ENCODE data around the gene METRN.

Gene METRN

GRCh38 chr16:678209-678857, 36.6 kb upstream of the METRN start (continued):
- 0 out of 2 replicates have a peak, but pooled peaks have one; percentile 30 for TF ChIP-seq SCRT2 (tag by site-specific recombination; IDR thresholded peaks at IDR 0.05)

- peaks cover 14% of the 10 kb centered on the region; the same call in 1 of the 2 replicates for H3K4me1 ChIP-seq (ENCODE audit: control insufficient read depth, insufficient read depth, low read length)
- ChIA-PET CTCF (interaction anchor here (1.7 kb wide), 1 partner anchor 11 kb away, joined by 4 read pairs; the partner anchor contains the start of gene RHOT2), POLR2A (interaction anchor here (0.6 to 5.4 kb wide), 8 partner anchors 9 to 1027 kb away, joined by 3 to 57 read pairs (median 4); partner anchors contain the start of genes ANTKMT, CHTF18, MAPK8IP3 and RHOT2)
- peak overlapping the region; percentile 79 for H3K27ac ChIP-seq (ENCODE audit: extremely low read depth, low read depth, low read length)
- H3K9me3 ChIP-seq (ENCODE audit: control insufficient read depth, insufficient read depth, low read depth, low read length) = no peaks in the 10 kb centered on the region
- peak overlapping the region; percentile 26 for H3K4me3 ChIP-seq (ENCODE audit: low read depth, low read length)
- peaks cover 3 to 39% of the 10 kb centered on the region in 2 experiments; a peak in 1 of 3 replicates for H3K36me3 ChIP-seq (ENCODE audit: control insufficient read depth in 2 of 2, insufficient read depth in 1 of 2, low read length in 2 of 2)
- TF ChIP-seq KLF8 (tag by site-specific recombination; IDR thresholded peaks at IDR 0.05) = peak; percentile 89
- TF ChIP-seq PRDM10 (tag by site-specific recombination; IDR thresholded peaks at IDR 0.05) = 0 out of 2 replicates have a peak, but pooled peaks have one; percentile 25
- no peak for TF ChIP-seq ZNF214 (tag by site-specific recombination; IDR thresholded peaks at IDR 0.05; ENCODE audit: borderline replicate concordance)
- no peak for TF ChIP-seq ZNF571 (tag by site-specific recombination; IDR thresholded peaks at IDR 0.05)
- peak; percentile 96 for TF ChIP-seq ZNF610 (tag by site-specific recombination; IDR thresholded peaks at IDR 0.05; ENCODE audit: borderline replicate concordance)
- 0 out of 2 replicates have a peak, but pooled peaks have one; percentile 60 for TF ChIP-seq BCL11A (tag by site-specific recombination; IDR thresholded peaks at IDR 0.05; ENCODE audit: low read depth)
- TF ChIP-seq OSR2 (tag by site-specific recombination; IDR thresholded peaks at IDR 0.05) = peak; percentile 60; the same call in 1 of the 2 replicates
- 0 out of 2 replicates have a peak, but pooled peaks have one; percentile 42 for TF ChIP-seq ZNF239 (tag by site-specific recombination; IDR thresholded peaks at IDR 0.05)
- TF ChIP-seq KLF9 (tag by site-specific recombination; IDR thresholded peaks at IDR 0.05; ENCODE audit: low read depth) = peak; percentile 91
- no peak for TF ChIP-seq MEIS1 (CRISPR knock-in tag; IDR thresholded peaks at IDR 0.05; ENCODE audit: borderline replicate concordance)
- peak; percentile 69; the same call in 1 of the 2 replicates for TF ChIP-seq ZNF391 (tag by site-specific recombination; IDR thresholded peaks at IDR 0.05; ENCODE audit: borderline replicate concordance, low read depth)
- no peak for TF ChIP-seq ZNF518A (tag by site-specific recombination; conservative IDR thresholded peaks at IDR 0.05; ENCODE audit: low read depth)
- TF ChIP-seq ZBTB17 (tag by site-specific recombination; IDR thresholded peaks at IDR 0.05) = peak; percentile 46
- no peak for TF ChIP-seq ZNF530 (tag by site-specific recombination; IDR thresholded peaks at IDR 0.05; ENCODE audit: low read depth)
- TF ChIP-seq ZNF513 (tag by site-specific recombination; IDR thresholded peaks at IDR 0.05) = no peak
- TF ChIP-seq ZNF311 (tag by site-specific recombination; IDR thresholded peaks at IDR 0.05; ENCODE audit: borderline replicate concordance) = no peak
- TF ChIP-seq ZNF664 (tag by site-specific recombination; IDR thresholded peaks at IDR 0.05) = no peak
- TF ChIP-seq ZNF146 (tag by site-specific recombination; IDR thresholded peaks at IDR 0.05) = no peak
- TF ChIP-seq AEBP2 (tag by site-specific recombination; IDR thresholded peaks at IDR 0.05; ENCODE audit: borderline replicate concordance) = no peak
- TF ChIP-seq ZNF112 (tag by site-specific recombination; IDR thresholded peaks at IDR 0.05) = no peak
Measured at GRCh38 chr16:678858-679813, 35.8 kb upstream of the METRN start.

All from HEK293 (cell line).